AG09309 (cell line): ENCODE data around the gene CARS1.
A peak's percentile ranks its signal among the peaks of the same experiment; 100 is the strongest.

Experiments used
- DNase-seq: peaks from one replicate; pipeline ENCODE4 v3.0.0-alpha.2; 2010; ENCODE audit warnings: low read depth
- H3K4me3 ChIP-seq: 2 replicates; pipeline ENCODE4 v1.5.1; 2011; ENCODE audit warnings: mild to moderate bottlenecking, low read depth, low read length, moderate library complexity; ENCODE audit not compliant: control insufficient read depth
- CTCF ChIP-seq: IDR thresholded peaks from 2 replicates; pipeline ENCODE4 v1.5.1; 2011; ENCODE audit warnings: mild to moderate bottlenecking, low read depth, low read length, inconsistent platforms; ENCODE audit not compliant: insufficient read depth, control insufficient read depth; ENCODE audit errors: missing control alignments

The CARS1 gene

GRCh38 chr11:3026803-3027202 is 30.4 kb downstream of the CARS1 start:
- no peak overlapping the region for H3K4me3 ChIP-seq
- DNase-seq, result no peak
- no peak for TF ChIP-seq CTCF

GRCh38 chr11:3022982-3023381 is 34.2 kb downstream of the CARS1 start:
- no peak for TF ChIP-seq CTCF
- H3K4me3 ChIP-seq, result no peak overlapping the region
- DNase-seq, result peak; percentile 39

GRCh38 chr11:3022300-3022967 is 34.8 kb downstream of the CARS1 start:
- DNase-seq, result no peak
- no peak overlapping the region for H3K4me3 ChIP-seq
- TF ChIP-seq CTCF, result no peak

- no peak for DNase-seq
- TF ChIP-seq CTCF, result peak; percentile 43
- H3K4me3 ChIP-seq, result no peak overlapping the region
These were observed 36.1 kb downstream of the CARS1 start for GRCh38 chr11:3021125-3021524.

GRCh38 chr11:3020011-3020410 is 37.2 kb downstream of the CARS1 start:
- DNase-seq, result no peak
- TF ChIP-seq CTCF, result no peak
- H3K4me3 ChIP-seq, result no peak overlapping the region

GRCh38 chr11:3018596-3018995 is 38.6 kb downstream of the CARS1 start:
- no peak for TF ChIP-seq CTCF
- H3K4me3 ChIP-seq, result no peak overlapping the region
- DNase-seq, result no peak
